Activated T-helper 1 cell treated with anti-CD3 and anti-CD28 coated beads, Interleukin-2, amount 50 U/mL, for 16 hours (primary cell): ENCODE data around the gene PCBP1.
"Not testable (repeated sequence)": the region's sequence is repeated elsewhere in the genome, so short reads cannot be mapped to it uniquely, and the experiment has no call there.

Experiments used
- DNase-seq, 2 donors: peaks; one replicate each; pipeline ENCODE4 v3.0.0-alpha.2; 2020; ENCODE audit warnings: low read depth in 1 of 2, low spot score in 1 of 2

The PCBP1 gene

GRCh38 chr2:70123051-70123828 is 36.0 kb downstream of the PCBP1 start:
- no peak for DNase-seq

DNA sequence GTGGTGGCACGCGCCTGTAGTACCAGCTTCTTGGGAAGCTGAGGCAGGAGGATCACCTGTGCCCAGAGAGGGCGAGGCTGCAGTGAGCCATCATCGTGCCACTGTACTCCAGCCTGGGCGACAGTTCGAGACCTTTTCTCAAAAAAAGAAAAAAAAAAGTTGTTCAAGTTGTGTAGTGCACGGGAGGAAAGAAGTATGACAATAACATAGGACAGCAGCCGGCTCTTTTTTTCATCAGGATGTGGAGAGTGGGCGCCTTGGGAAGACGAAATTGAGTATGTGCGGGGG is 36.5 kb downstream of the PCBP1 start:
- DNase-seq, result no peak

GRCh38 chr2:70124983-70125480 is 37.8 kb downstream of the PCBP1 start:
- peak in 1 of 2 donors; percentile 43 for DNase-seq

- DNase-seq, result no peak
These were observed 38.2 kb downstream of the PCBP1 start for GRCh38 chr2:70125498-70125898.

GRCh38 chr2:70126413-70126812 is 39.1 kb downstream of the PCBP1 start:
- DNase-seq, result no peak

GRCh38 chr2:70128005-70128404 is 40.7 kb downstream of the PCBP1 start:
- DNase-seq, result no peak

DNA sequence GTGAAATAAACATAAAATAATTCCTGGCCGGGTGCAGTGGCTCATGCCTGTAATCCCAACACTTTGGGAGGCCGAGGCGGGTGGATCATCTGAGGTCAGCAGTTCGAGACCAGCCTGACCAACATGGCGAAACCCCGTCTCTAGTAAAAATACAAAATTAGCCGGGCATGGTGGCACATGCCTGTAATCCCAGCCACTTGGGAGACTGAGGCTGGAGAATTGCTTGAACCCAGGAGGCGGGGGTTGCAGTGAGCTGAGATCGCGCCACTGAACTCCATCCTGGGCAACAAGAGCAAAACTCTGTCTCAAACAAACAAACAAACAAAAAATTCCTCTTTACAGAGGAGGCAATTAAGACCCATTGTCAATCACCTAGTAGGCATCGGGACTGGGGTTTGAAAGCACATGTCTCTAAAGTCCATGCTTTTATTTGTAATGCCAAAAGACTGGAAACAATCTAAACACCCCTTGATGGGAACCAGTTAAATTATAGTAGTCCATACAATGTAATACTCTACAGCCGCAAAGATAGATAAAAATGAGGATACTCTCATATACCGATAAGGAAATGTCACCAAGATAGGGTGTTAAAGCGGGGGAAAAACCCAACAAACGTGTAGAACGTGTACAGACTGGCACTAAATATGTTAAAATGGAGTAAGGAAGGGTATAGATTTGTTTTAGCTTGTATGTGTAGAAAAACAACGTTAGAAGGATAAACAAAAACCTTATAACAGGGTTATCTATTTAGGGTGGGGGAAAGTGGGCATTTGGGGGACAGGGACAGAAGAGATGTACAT is 44.3 kb downstream of the PCBP1 start:
- DNase-seq, result not testable (repeated sequence)

DNA sequence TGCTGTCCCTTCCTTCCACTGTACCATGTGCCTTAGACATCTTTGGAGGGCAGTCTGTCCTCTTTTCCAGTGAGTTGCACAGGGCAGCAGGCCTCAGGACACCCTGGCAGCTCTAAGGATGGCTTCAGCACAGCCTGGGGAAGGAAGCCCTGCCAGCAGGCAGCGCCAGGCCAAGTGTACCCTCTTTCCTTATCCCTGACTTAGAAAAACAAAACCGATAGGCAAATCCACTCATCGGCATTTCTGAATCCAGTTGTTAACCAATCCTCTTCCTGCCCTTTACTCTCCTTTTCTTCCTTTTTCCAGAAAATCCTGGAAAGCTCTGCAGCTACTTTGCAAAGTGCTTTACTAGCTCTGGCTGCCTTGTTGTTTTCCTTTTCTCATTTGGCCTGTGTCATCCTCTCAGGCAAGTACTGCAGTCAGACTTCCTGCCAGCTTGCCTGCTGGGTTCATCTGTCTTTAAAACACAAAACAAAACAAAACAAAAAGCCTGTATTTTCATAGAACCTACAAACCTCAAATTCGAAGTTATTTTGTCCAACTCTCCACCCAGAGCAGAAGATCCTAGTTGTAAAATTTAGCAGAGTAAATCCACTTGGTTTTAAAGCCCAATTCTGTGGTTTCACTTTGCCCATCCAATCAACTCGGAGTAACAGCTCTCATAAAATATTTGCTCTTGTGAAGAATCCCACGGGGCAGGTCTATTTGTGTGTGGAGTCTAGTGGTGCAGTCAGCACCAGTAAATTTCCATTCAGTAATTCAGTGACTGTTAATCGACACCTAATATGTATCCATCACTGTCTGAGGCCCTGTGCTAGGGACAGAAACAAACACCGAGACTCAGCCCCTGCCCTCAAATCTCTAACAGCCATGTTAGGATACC is 45.2 kb downstream of the PCBP1 start:
- no peak for DNase-seq

- no peak for DNase-seq
These were observed 45.8 kb downstream of the PCBP1 start for GRCh38 chr2:70133127-70133452.

GRCh38 chr2:70133491-70134322 is 46.4 kb downstream of the PCBP1 start:
- no peak for DNase-seq

- DNase-seq, result not testable (repeated sequence)
These were observed 47.2 kb downstream of the PCBP1 start for GRCh38 chr2:70134323-70134983.
